GM12878 (cell line): Measurements from ENCODE around the gene DENND4C. TPM values are rescaled to one million over a fixed set of nuclear protein-coding genes. Genes with fewer than 3 reads are reported as not detected.

Experiments used
- ATAC-seq: fragments of 200-7000 bp; cut with Tn5 transposase; 3 replicates; pipeline ENCODE4 v1.9.1; 2020; ENCODE audit warnings: mild to moderate bottlenecking, moderate library complexity
- BruUV-seq: library from RNA; stranded (reverse); fragments of 400-500 nt; replicated peaks from 2 replicates; lab custom pipeline; 2021; lab: Mats Ljungman, UMichigan
- CTCF ChIA-PET: fragments of 300-600 bp; sonication (Branson Sonifier 250); formaldehyde crosslinking; extraction: SDS; loops from one replicate; lab custom pipeline; 2021; ENCODE audit warnings: inconsistent platforms; lab: Yijun Ruan, JAX
- POLR2A ChIA-PET: fragments of 350-600 bp; formaldehyde crosslinking; extraction: SDS; loops from one replicate; lab custom pipeline; 2021; ENCODE audit warnings: inconsistent platforms; lab: Charles Lee
- RAD21 ChIA-PET: fragments of 300-600 bp; sonication (Branson Sonifier 250); formaldehyde crosslinking; loops from one replicate; lab custom pipeline; 2023; ENCODE audit warnings: antibody characterized with exemption; ENCODE audit not compliant: unreplicated experiment; lab: Charles Lee
- SMC1A ChIA-PET: fragments of 300-600 bp; sonication (Branson Sonifier 250); formaldehyde crosslinking; loops from one replicate; lab custom pipeline; 2023; ENCODE audit not compliant: unreplicated experiment, uncharacterized antibody; lab: Charles Lee
- DNase-seq: peaks from one replicate; pipeline ENCODE4 v3.0.0-alpha.2; 2011; ENCODE audit warnings: low read depth, low spot score
- FAIRE-seq: peaks from 3 replicates; lab custom pipeline; 2011; peaks lifted over from hg19 to GRCh38; lab: Jason Lieb, UNC
- H2AFZ ChIP-seq: 2 replicates; pipeline ENCODE4 v1.6.0; 2011; ENCODE audit warnings: low read depth, low read length, control low read depth; ENCODE audit not compliant: control insufficient read depth
- H3K27ac ChIP-seq: 2 replicates; pipeline ENCODE4 v1.5.1; 2011; ENCODE audit warnings: control low read depth; ENCODE audit not compliant: control insufficient read depth, insufficient read depth
- H3K27me3 ChIP-seq, 2 experiments: replicated peaks in 1 of 2; 2 replicates each; pipeline versions ENCODE4 v1.6.0 to v1.6.1; 2011; ENCODE audit warnings: low read length in 1 of 2; ENCODE audit not compliant: control insufficient read depth in 2 of 2, insufficient read depth in 2 of 2
- H3K36me3 ChIP-seq, 2 experiments: 2 replicates each; pipeline ENCODE4 v1.5.1; 2011; ENCODE audit warnings: low read length in 1 of 2; ENCODE audit not compliant: control insufficient read depth in 2 of 2, insufficient read depth in 2 of 2
- H3K4me1 ChIP-seq: 2 replicates; pipeline ENCODE4 v1.6.1; 2011; ENCODE audit warnings: mild to moderate bottlenecking, low read length, moderate library complexity, mixed read lengths; ENCODE audit not compliant: control insufficient read depth, insufficient read depth
- H3K4me2 ChIP-seq: 2 replicates; pipeline ENCODE4 v1.6.0; 2011; ENCODE audit warnings: control low read depth; ENCODE audit not compliant: control insufficient read depth, insufficient read depth
- H3K4me3 ChIP-seq: fragments of 200-600 bp; sonication (generic); 2 replicates; pipeline ENCODE4 v1.5.1; 2016
- H3K79me2 ChIP-seq: 2 replicates; pipeline ENCODE4 v1.6.0; 2011; ENCODE audit warnings: low read length; ENCODE audit not compliant: control insufficient read depth, insufficient read depth
- H3K9ac ChIP-seq: 2 replicates; pipeline ENCODE4 v1.8.0; 2011; ENCODE audit warnings: low read length, control low read depth, mixed read lengths; ENCODE audit not compliant: control insufficient read depth, insufficient read depth
- H3K9me3 ChIP-seq: replicated peaks from 3 replicates; pipeline ENCODE4 v1.5.1; 2011; ENCODE audit warnings: mild to moderate bottlenecking, low read length; ENCODE audit not compliant: control insufficient read depth, insufficient read depth
- H4K20me1 ChIP-seq: 2 replicates; pipeline ENCODE4 v1.6.0; 2011; ENCODE audit not compliant: control insufficient read depth, insufficient read depth
- BACH1 ChIP-seq: fragments of 450-650 bp; IDR thresholded peaks from 2 replicates; pipeline ENCODE4 v1.6.1; 2017; ENCODE audit warnings: mild to moderate bottlenecking, borderline replicate concordance
- ETV6 ChIP-seq, 2 experiments: fragments of 450-650 bp in 1 of 2; IDR thresholded peaks in 1 of 2; conservative IDR thresholded peaks in 1 of 2; 2 replicates each; pipeline ENCODE4 v1.6.1; 2014; ENCODE audit warnings: antibody characterized with exemption in 1 of 2, borderline replicate concordance in 1 of 2, low read depth in 1 of 2, mild to moderate bottlenecking in 1 of 2, moderate library complexity in 1 of 2
- NR2C1 ChIP-seq: fragments of 450-650 bp; IDR thresholded peaks from 2 replicates; pipeline ENCODE4 v1.6.1; 2017; ENCODE audit warnings: antibody characterized with exemption, mild to moderate bottlenecking, moderate library complexity
- NR2C2 ChIP-seq: IDR thresholded peaks from 2 replicates; pipeline ENCODE4 v1.6.1; 2011; ENCODE audit warnings: borderline replicate concordance, low read depth; ENCODE audit not compliant: control insufficient read depth, insufficient read length
- POLR2AphosphoS2 ChIP-seq: IDR thresholded peaks from 2 replicates; pipeline ENCODE4 v1.6.1; 2011; ENCODE audit warnings: low read depth, mild to moderate bottlenecking, low read length, improper control_type of control experiment, moderate library complexity
- ZNF217 ChIP-seq: fragments of 450-650 bp; IDR thresholded peaks from 2 replicates; pipeline ENCODE4 v1.6.1; 2017; ENCODE audit warnings: antibody characterized with exemption, mild to moderate bottlenecking
- WGBS: methylation state at CpG from one replicate; pipeline ENCODE4 v1.1.6; 2016; ENCODE audit warnings: low lambda C conversion rate; ENCODE audit not compliant: insufficient replicate concordance, insufficient coverage; ENCODE audit errors: missing lambda C conversion rate; 5-methylcytosine and 5-hydroxymethylcytosine counted together
- in situ Hi-C: fragments of 300-500 bp; cut with MboI; formaldehyde crosslinking; loops from 9 replicates; pipeline ENCODE4 v1.14.3; 2018; ENCODE audit warnings: mixed read lengths
- intact Hi-C: fragments of 100-400 bp; cut with micrococcal nuclease; formaldehyde crosslinking; loops from one replicate; pipeline ENCODE4 v1.14.2; 2022; ENCODE audit not compliant: unreplicated experiment
- polyA plus RNA-seq, 11 experiments: library from polyadenylated mRNA; depleted of rRNA in 4 of 11; unstranded in 6 of 11; stranded (reverse) in 5 of 11; fragments of >200 nt; fragmentation: Nextera tagmentation in 4 of 11; fragmentation: Illumina TruSeq in 1 of 11; extraction: Ambion mirVana in 4 of 11; extraction: Trizol in 1 of 11; gene quantifications; 1 replicate in 1 of 11; 2 replicates in 10 of 11; pipeline versions ENCODE4 v1.2.1 to v1.2.3, GENCODE V29; 2011 to 2016; ENCODE audit warnings: inconsistent platforms in 2 of 11, missing spikeins in 2 of 11, low read depth in 1 of 11
- total RNA-seq, 4 experiments: library from RNA; depleted of rRNA in 3 of 4; stranded (reverse); fragments of >200 nt in 3 of 4; fragmentation: Illumina TruSeq in 1 of 4; extraction: Trizol in 1 of 4; gene quantifications; 2 replicates each; pipeline versions ENCODE4 v1.2.1 to v1.2.3, GENCODE V29; 2013 to 2021
- TF ChIP-seq, protein P1 (sequence below): IDR thresholded peaks from 2 replicates; pipeline ENCODE4 v1.6.1; 2012; ENCODE audit warnings: improper control_type of control experiment, low read depth, low read length; ENCODE audit not compliant: insufficient replicate concordance
- TF ChIP-seq, protein P2 (sequence below): fragments of 450-650 bp; IDR thresholded peaks from 2 replicates; pipeline ENCODE4 v1.6.1; 2014; ENCODE audit warnings: mild to moderate bottlenecking
- TF ChIP-seq, protein P3 (sequence below): fragments of 450-650 bp; IDR thresholded peaks from 2 replicates; pipeline ENCODE4 v1.6.1; 2016; ENCODE audit warnings: mild to moderate bottlenecking
- TF ChIP-seq, protein P4 (sequence below): fragments of 450-650 bp; IDR thresholded peaks from 2 replicates; pipeline ENCODE4 v1.6.1; 2018; ENCODE audit warnings: mild to moderate bottlenecking, low read depth, moderate library complexity; ENCODE audit not compliant: partially characterized antibody

Gene DENND4C
- total and polyA plus RNA-seq, 10 of the 15 experiments (the other 5 are each of a cell fraction or from before 2014, with no cell fraction given), result 8.2 to 49.3 (median 24.7) TPM

DNA sequence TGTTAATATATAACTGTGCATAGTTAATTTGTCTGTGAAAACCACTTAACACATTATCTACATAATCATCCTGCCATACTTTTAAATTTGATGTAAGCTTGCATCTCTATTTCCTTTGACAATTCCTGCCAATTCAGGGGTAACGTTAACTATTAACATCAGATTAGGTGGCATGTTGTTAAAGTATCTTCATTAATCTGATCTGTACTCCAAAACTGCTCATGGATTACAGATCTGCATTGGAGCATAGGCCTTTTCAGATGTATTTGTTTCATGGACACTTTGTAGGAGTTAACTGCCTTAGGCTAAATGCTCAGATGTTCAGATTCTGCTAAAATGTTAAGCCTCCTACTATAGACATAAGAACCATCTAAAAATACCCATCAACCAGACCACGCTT is 146.4 kb downstream of the DENND4C start:
- SMC1A ChIA-PET, result interaction anchor here (1.1 to 2.3 kb wide), 3 partner anchors 21 to 81 kb away, joined by 3 to 7 read pairs (median 3); no protein-coding TSS in a partner anchor
- RAD21 ChIA-PET, result no interaction called here
- Histone ChIP-seq H4K20me1 (no peaks in the 10 kb centered on the region), H3K36me3 (peaks cover 7 to 38% of the 10 kb centered on the region in 2 experiments), H3K27me3 (no peaks in the 10 kb centered on the region), H3K9ac (peak overlapping the region; percentile 12; the same call in 1 of the 2 replicates), H2AFZ (no peak overlapping the region), H3K27ac (no peak overlapping the region), H3K4me3 (peak overlapping the region; percentile 82), H3K4me1 (peaks cover 5% of the 10 kb centered on the region), H3K4me2 (peak overlapping the region; percentile 79), H3K79me2 (peaks cover 47% of the 10 kb centered on the region), H3K9me3 (no peaks in the 10 kb centered on the region)
- 0% methylated on average over 2 of the region's 2 CpGs for WGBS
- ATAC-seq, result no peak
- intact Hi-C loops (no loop called here), in situ Hi-C loops (no loop called here)
- no TSS peak for BruUV-seq
- TF ChIP-seq NR2C2, result no peak
- TF ChIP-seq POLR2AphosphoS2, result 0 out of 2 replicates have a peak, but pooled peaks have one; percentile 30
- TF ChIP-seq, protein P1, sequence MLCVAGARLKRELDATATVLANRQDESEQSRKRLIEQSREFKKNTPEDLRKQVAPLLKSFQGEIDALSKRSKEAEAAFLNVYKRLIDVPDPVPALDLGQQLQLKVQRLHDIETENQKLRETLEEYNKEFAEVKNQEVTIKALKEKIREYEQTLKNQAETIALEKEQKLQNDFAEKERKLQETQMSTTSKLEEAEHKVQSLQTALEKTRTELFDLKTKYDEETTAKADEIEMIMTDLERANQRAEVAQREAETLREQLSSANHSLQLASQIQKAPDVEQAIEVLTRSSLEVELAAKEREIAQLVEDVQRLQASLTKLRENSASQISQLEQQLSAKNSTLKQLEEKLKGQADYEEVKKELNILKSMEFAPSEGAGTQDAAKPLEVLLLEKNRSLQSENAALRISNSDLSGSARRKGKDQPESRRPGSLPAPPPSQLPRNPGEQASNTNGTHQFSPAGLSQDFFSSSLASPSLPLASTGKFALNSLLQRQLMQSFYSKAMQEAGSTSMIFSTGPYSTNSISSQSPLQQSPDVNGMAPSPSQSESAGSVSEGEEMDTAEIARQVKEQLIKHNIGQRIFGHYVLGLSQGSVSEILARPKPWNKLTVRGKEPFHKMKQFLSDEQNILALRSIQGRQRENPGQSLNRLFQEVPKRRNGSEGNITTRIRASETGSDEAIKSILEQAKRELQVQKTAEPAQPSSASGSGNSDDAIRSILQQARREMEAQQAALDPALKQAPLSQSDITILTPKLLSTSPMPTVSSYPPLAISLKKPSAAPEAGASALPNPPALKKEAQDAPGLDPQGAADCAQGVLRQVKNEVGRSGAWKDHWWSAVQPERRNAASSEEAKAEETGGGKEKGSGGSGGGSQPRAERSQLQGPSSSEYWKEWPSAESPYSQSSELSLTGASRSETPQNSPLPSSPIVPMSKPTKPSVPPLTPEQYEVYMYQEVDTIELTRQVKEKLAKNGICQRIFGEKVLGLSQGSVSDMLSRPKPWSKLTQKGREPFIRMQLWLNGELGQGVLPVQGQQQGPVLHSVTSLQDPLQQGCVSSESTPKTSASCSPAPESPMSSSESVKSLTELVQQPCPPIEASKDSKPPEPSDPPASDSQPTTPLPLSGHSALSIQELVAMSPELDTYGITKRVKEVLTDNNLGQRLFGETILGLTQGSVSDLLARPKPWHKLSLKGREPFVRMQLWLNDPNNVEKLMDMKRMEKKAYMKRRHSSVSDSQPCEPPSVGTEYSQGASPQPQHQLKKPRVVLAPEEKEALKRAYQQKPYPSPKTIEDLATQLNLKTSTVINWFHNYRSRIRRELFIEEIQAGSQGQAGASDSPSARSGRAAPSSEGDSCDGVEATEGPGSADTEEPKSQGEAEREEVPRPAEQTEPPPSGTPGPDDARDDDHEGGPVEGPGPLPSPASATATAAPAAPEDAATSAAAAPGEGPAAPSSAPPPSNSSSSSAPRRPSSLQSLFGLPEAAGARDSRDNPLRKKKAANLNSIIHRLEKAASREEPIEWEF, result no peak
- TF ChIP-seq, protein P2, sequence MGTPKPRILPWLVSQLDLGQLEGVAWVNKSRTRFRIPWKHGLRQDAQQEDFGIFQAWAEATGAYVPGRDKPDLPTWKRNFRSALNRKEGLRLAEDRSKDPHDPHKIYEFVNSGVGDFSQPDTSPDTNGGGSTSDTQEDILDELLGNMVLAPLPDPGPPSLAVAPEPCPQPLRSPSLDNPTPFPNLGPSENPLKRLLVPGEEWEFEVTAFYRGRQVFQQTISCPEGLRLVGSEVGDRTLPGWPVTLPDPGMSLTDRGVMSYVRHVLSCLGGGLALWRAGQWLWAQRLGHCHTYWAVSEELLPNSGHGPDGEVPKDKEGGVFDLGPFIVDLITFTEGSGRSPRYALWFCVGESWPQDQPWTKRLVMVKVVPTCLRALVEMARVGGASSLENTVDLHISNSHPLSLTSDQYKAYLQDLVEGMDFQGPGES, result no peak
- no peak for TF ChIP-seq ZNF217
- TF ChIP-seq, protein P3, sequence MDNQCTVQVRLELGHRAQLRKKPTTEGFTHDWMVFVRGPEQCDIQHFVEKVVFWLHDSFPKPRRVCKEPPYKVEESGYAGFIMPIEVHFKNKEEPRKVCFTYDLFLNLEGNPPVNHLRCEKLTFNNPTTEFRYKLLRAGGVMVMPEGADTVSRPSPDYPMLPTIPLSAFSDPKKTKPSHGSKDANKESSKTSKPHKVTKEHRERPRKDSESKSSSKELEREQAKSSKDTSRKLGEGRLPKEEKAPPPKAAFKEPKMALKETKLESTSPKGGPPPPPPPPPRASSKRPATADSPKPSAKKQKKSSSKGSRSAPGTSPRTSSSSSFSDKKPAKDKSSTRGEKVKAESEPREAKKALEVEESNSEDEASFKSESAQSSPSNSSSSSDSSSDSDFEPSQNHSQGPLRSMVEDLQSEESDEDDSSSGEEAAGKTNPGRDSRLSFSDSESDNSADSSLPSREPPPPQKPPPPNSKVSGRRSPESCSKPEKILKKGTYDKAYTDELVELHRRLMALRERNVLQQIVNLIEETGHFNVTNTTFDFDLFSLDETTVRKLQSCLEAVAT, result no peak
- TF ChIP-seq NR2C1, result no peak
- TF ChIP-seq, protein P4, sequence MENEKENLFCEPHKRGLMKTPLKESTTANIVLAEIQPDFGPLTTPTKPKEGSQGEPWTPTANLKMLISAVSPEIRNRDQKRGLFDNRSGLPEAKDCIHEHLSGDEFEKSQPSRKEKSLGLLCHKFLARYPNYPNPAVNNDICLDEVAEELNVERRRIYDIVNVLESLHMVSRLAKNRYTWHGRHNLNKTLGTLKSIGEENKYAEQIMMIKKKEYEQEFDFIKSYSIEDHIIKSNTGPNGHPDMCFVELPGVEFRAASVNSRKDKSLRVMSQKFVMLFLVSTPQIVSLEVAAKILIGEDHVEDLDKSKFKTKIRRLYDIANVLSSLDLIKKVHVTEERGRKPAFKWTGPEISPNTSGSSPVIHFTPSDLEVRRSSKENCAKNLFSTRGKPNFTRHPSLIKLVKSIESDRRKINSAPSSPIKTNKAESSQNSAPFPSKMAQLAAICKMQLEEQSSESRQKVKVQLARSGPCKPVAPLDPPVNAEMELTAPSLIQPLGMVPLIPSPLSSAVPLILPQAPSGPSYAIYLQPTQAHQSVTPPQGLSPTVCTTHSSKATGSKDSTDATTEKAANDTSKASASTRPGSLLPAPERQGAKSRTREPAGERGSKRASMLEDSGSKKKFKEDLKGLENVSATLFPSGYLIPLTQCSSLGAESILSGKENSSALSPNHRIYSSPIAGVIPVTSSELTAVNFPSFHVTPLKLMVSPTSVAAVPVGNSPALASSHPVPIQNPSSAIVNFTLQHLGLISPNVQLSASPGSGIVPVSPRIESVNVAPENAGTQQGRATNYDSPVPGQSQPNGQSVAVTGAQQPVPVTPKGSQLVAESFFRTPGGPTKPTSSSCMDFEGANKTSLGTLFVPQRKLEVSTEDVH, result no peak
- TF ChIP-seq ETV6 (conservative IDR thresholded peaks at IDR 0.05 in 1 of 2, IDR thresholded peaks at IDR 0.05 in 1 of 2; ENCODE audit: borderline replicate concordance in 1 of 2, low read depth in 1 of 2), result no peak
- TF ChIP-seq BACH1, result 0 out of 2 replicates have a peak, but pooled peaks have one; percentile 37
- no peak for DNase-seq
- POLR2A ChIA-PET, result interaction anchor here (1.1 to 1.3 kb wide), 2 partner anchors 77 to 144 kb away, joined by 3 to 4 read pairs; no protein-coding TSS in a partner anchor
- CTCF ChIA-PET, result interaction anchor here (1.1 to 5.8 kb wide), 4 partner anchors 76 to 144 kb away, joined by 3 to 31 read pairs (median 6); no protein-coding TSS in a partner anchor
- FAIRE-seq, result no peak
